Activated naive CD8-positive, alpha-beta T cell treated with anti-CD3 and anti-CD28 coated beads, Interleukin-2, amount 50 U/mL, for 24 hours (primary cell): ENCODE data around the gene ZNF813.
A peak's percentile ranks its signal among the peaks of the same experiment; 100 is the strongest.
"Not testable (repeated sequence)": the region's sequence is repeated elsewhere in the genome, so short reads cannot be mapped to it uniquely, and the experiment has no call there.

Source experiments
- ATAC-seq: fragments of 150-1000 bp; cut with Tn5 transposase; one replicate; pipeline ENCODE4 v1.10.0; 2021
- DNase-seq: peaks from one replicate; pipeline ENCODE4 v3.0.0; 2021
- H3K27ac Mint-ChIP-seq: one replicate; pipeline ENCODE4 v1.8.0; 2021; ENCODE audit warnings: mild to moderate bottlenecking, mixed read lengths
- H3K27me3 Mint-ChIP-seq: one replicate; pipeline ENCODE4 v1.8.0; 2021; ENCODE audit warnings: mixed read lengths
- H3K36me3 Mint-ChIP-seq: one replicate; pipeline ENCODE4 v1.8.0; 2021; ENCODE audit warnings: low read depth, mixed read lengths
- H3K4me1 Mint-ChIP-seq: one replicate; pipeline ENCODE4 v1.8.0; 2021; ENCODE audit warnings: mixed read lengths
- H3K4me3 Mint-ChIP-seq: one replicate; pipeline ENCODE4 v1.8.0; 2021; ENCODE audit warnings: mild to moderate bottlenecking, moderate library complexity, mixed read lengths
- H3K9me3 Mint-ChIP-seq: one replicate; pipeline ENCODE4 v1.8.0; 2021; ENCODE audit warnings: mixed read lengths

ZNF813 gene

GRCh38 chr19:53504365-53504703 lies 36.8 kb downstream of the ZNF813 start:
- not testable (repeated sequence) for H3K27ac Mint-ChIP-seq, ATAC-seq, H3K36me3 Mint-ChIP-seq, H3K4me3 Mint-ChIP-seq, H3K4me1 Mint-ChIP-seq, DNase-seq
- peaks cover 21% of the 10 kb centered on the region for H3K27me3 Mint-ChIP-seq
- peaks cover 15% of the 10 kb centered on the region for H3K9me3 Mint-ChIP-seq

- H3K27me3 Mint-ChIP-seq, result peaks cover 21% of the 10 kb centered on the region
- ATAC-seq (no peak), DNase-seq (no peak)
- H3K9me3 Mint-ChIP-seq, result peaks cover 14% of the 10 kb centered on the region
- no peaks in the 10 kb centered on the region for H3K4me1 Mint-ChIP-seq
- no peak overlapping the region for H3K27ac Mint-ChIP-seq
- H3K36me3 Mint-ChIP-seq, result peaks cover 2% of the 10 kb centered on the region
- H3K4me3 Mint-ChIP-seq, result no peak overlapping the region
Measured at GRCh38 chr19:53504885-53505284, 37.4 kb downstream of the ZNF813 start.

- Mint-ChIP-seq H3K27ac (no peak overlapping the region), H3K36me3 (peaks cover 2% of the 10 kb centered on the region), H3K9me3 (peaks cover 7% of the 10 kb centered on the region), H3K4me1 (no peaks in the 10 kb centered on the region), H3K27me3 (peaks cover 19% of the 10 kb centered on the region), H3K4me3 (no peak overlapping the region)
- DNase-seq (no peak), ATAC-seq (no peak)
Measured at GRCh38 chr19:53506728-53507127, 39.2 kb downstream of the ZNF813 start.

- no peak overlapping the region for H3K4me3 Mint-ChIP-seq
Measured at GRCh38 chr19:53507523-53508442, 40.2 kb downstream of the ZNF813 start.

GRCh38 chr19:53509443-53509842 lies 41.9 kb downstream of the ZNF813 start:
- DNase-seq, result no peak
- no peaks in the 10 kb centered on the region for H3K9me3 Mint-ChIP-seq
- no peaks in the 10 kb centered on the region for H3K4me1 Mint-ChIP-seq
- H3K4me3 Mint-ChIP-seq, result no peak overlapping the region
- no peaks in the 10 kb centered on the region for H3K36me3 Mint-ChIP-seq
- peaks cover 16% of the 10 kb centered on the region for H3K27me3 Mint-ChIP-seq
- no peak for ATAC-seq
- no peak overlapping the region for H3K27ac Mint-ChIP-seq

More at GRCh38 chr19:53507523-53508442, 40.2 kb downstream of the ZNF813 start:
- ATAC-seq (no peak), DNase-seq (no peak)
- no peaks in the 10 kb centered on the region for H3K4me1 Mint-ChIP-seq
- peaks cover 2% of the 10 kb centered on the region for H3K9me3 Mint-ChIP-seq
- no peaks in the 10 kb centered on the region for H3K36me3 Mint-ChIP-seq
- peaks cover 17% of the 10 kb centered on the region for H3K27me3 Mint-ChIP-seq
- H3K27ac Mint-ChIP-seq, result no peak overlapping the region

- H3K27ac Mint-ChIP-seq, result no peak overlapping the region
- H3K4me1 Mint-ChIP-seq, result no peaks in the 10 kb centered on the region
- no peak for DNase-seq
- H3K36me3 Mint-ChIP-seq, result no peaks in the 10 kb centered on the region
- no peak overlapping the region for H3K4me3 Mint-ChIP-seq
- peaks cover 12% of the 10 kb centered on the region for H3K27me3 Mint-ChIP-seq
- ATAC-seq, result no peak
- no peaks in the 10 kb centered on the region for H3K9me3 Mint-ChIP-seq
Measured at GRCh38 chr19:53509845-53510244, 42.3 kb downstream of the ZNF813 start.

- no peak overlapping the region for H3K4me3 Mint-ChIP-seq
- H3K36me3 Mint-ChIP-seq, result no peaks in the 10 kb centered on the region
- no peaks in the 10 kb centered on the region for H3K9me3 Mint-ChIP-seq
- H3K27ac Mint-ChIP-seq, result no peak overlapping the region
- no peaks in the 10 kb centered on the region for H3K4me1 Mint-ChIP-seq
- ATAC-seq (no peak), DNase-seq (no peak)
- H3K27me3 Mint-ChIP-seq, result peaks cover 11% of the 10 kb centered on the region
Measured at GRCh38 chr19:53511357-53511756, 43.8 kb downstream of the ZNF813 start.

- Mint-ChIP-seq H3K4me1 (no peaks in the 10 kb centered on the region), H3K27ac (no peak overlapping the region), H3K9me3 (peaks cover under 1% of the 10 kb centered on the region), H3K27me3 (peaks cover 8% of the 10 kb centered on the region), H3K4me3 (no peak overlapping the region), H3K36me3 (no peaks in the 10 kb centered on the region)
- no peak for ATAC-seq
- peak; percentile 52 for DNase-seq
Measured at GRCh38 chr19:53511933-53512374, 44.4 kb downstream of the ZNF813 start.

- not testable (repeated sequence) for H3K4me3 Mint-ChIP-seq, H3K27me3 Mint-ChIP-seq, ATAC-seq, DNase-seq, H3K36me3 Mint-ChIP-seq, H3K4me1 Mint-ChIP-seq, H3K27ac Mint-ChIP-seq
- H3K9me3 Mint-ChIP-seq, result peaks cover 20% of the 10 kb centered on the region
Measured at GRCh38 chr19:53515047-53515446, 47.5 kb downstream of the ZNF813 start.

GRCh38 chr19:53517114-53517741 lies 49.7 kb downstream of the ZNF813 start:
- Mint-ChIP-seq H3K27ac (no peak overlapping the region), H3K27me3 (no peaks in the 10 kb centered on the region), H3K36me3 (peaks cover 17% of the 10 kb centered on the region), H3K4me1 (peaks cover 13% of the 10 kb centered on the region), H3K4me3 (no peak overlapping the region), H3K9me3 (peaks cover 26% of the 10 kb centered on the region)
- ATAC-seq (no peak), DNase-seq (no peak)

GRCh38 chr19:53518121-53518520 lies 50.6 kb downstream of the ZNF813 start:
- DNase-seq (no peak), ATAC-seq (no peak)
- H3K4me1 Mint-ChIP-seq, result peaks cover 18% of the 10 kb centered on the region
- no peak overlapping the region for H3K4me3 Mint-ChIP-seq
- no peaks in the 10 kb centered on the region for H3K27me3 Mint-ChIP-seq
- H3K9me3 Mint-ChIP-seq, result peaks cover 31% of the 10 kb centered on the region
- no peak overlapping the region for H3K27ac Mint-ChIP-seq
- H3K36me3 Mint-ChIP-seq, result peaks cover 22% of the 10 kb centered on the region

GRCh38 chr19:53518716-53519115 lies 51.2 kb downstream of the ZNF813 start:
- H3K27ac Mint-ChIP-seq, result no peak overlapping the region
- ATAC-seq (no peak), DNase-seq (no peak)
- peaks cover 26% of the 10 kb centered on the region for H3K36me3 Mint-ChIP-seq
- H3K4me1 Mint-ChIP-seq, result peaks cover 18% of the 10 kb centered on the region
- H3K27me3 Mint-ChIP-seq, result no peaks in the 10 kb centered on the region
- H3K4me3 Mint-ChIP-seq, result no peak overlapping the region
- peaks cover 34% of the 10 kb centered on the region for H3K9me3 Mint-ChIP-seq

- Mint-ChIP-seq H3K4me3 (no peak overlapping the region), H3K9me3 (peaks cover 35% of the 10 kb centered on the region), H3K27me3 (no peaks in the 10 kb centered on the region), H3K36me3 (peaks cover 34% of the 10 kb centered on the region), H3K4me1 (peaks cover 18% of the 10 kb centered on the region), H3K27ac (no peak overlapping the region)
- no peak for ATAC-seq
- no peak for DNase-seq
Measured at GRCh38 chr19:53519446-53519845, 51.9 kb downstream of the ZNF813 start.

GRCh38 chr19:53520163-53520546 lies 52.6 kb downstream of the ZNF813 start:
- no peaks in the 10 kb centered on the region for H3K27me3 Mint-ChIP-seq
- ATAC-seq (no peak), DNase-seq (no peak)
- H3K4me1 Mint-ChIP-seq, result peaks cover 18% of the 10 kb centered on the region
- peaks cover 39% of the 10 kb centered on the region for H3K9me3 Mint-ChIP-seq
- peak overlapping the region; percentile 100 for H3K4me3 Mint-ChIP-seq
- H3K27ac Mint-ChIP-seq, result no peak overlapping the region
- peaks cover 38% of the 10 kb centered on the region for H3K36me3 Mint-ChIP-seq
